HG03175 (cell line): Measurements from ENCODE around the gene CCNC.

Source experiments
- ATAC-seq: cut with Tn5 transposase; IDR thresholded peaks from one replicate; pipeline ENCODE4 v1.9.1; 2021; ENCODE audit warnings: mild to moderate bottlenecking, moderate library complexity; ENCODE audit not compliant: unreplicated experiment

Gene CCNC

DNA sequence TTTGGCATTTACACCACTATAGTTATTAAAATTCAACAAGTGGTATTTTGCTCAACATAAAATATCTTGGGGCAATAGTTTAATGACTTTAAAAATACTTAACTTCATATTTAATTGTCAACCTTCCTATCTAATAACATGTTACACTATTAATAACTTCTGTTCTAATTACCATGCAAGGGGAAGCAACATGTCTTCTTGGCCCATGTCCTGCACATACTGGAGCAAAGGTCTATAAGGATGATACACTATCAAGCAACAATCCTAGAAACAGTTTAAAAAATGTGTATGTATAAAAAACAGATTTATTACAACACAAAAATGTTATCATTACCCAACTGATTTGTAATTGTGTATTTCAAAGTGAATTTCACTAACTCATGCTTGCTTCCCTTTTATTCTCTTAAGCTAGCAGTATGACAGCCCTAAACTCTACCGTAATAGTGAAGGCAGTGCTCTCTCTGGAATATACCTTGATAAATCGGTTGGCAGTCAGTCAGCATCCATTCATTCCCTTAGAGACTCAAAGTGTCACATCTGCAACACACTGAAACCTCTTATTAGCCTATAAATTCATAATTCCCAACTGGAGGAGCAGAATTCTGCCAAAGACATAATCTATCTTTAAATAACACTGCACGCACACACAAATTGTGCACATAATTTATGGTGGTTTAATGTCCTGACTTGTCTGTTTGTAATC lies 18.3 kb downstream of the CCNC start:
- ATAC-seq, result no peak

DNA sequence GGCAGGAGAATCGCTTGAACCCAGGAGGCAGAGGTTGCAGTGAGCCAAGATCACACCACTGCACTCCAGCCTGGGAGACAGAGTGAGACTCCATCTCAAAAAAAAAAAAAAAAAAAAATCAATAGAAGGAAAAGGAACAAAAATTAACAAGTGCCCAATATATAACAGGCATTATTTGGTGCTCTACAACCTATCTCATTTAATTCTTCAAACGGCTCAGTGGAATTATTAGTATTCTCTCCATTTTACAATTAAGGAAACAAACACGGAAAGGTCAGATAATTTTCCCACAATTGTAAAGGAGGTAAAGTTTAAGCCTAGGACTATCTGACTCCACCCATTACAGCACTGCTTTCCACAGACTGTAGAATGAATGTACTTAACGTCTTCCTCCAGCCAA lies 19.8 kb downstream of the CCNC start:
- no peak for ATAC-seq

DNA sequence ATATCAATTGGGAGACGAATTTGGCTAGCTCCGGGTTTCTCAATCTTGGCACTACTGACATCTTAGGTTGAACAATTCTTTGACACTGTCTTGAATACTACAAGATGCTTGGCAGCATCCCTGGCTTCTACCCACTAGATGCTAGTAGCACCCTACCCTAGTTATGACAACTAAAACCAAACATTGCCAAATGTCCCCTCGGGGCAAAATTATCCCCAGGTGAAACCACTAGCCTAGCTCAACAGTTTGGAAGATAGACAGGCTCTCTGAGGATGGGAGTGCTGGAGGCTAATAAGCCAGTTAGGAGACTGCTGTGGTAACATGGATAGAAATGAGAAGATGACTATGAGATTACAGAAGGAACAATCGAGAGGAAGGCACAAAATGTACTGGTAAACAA lies 20.9 kb downstream of the CCNC start:
- no peak for ATAC-seq

DNA sequence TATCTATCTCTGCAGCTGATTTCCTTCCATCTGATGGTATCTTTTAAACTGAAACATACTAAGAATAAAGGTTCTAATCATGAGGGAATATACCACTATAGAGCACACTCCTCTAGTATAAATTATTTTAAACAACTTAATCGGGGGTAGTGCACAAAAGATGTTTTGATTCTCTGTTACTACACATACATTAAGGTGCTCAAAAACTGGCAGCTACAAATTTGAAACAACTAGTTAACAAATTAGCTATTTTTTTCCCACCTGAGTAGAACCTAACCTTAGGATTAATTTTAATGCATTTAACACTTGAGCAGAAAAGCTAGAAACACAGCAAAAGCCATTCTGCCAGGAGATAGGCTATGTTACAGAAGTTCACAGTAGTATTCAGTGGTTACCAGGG lies 23.0 kb downstream of the CCNC start:
- ATAC-seq, result no peak

DNA sequence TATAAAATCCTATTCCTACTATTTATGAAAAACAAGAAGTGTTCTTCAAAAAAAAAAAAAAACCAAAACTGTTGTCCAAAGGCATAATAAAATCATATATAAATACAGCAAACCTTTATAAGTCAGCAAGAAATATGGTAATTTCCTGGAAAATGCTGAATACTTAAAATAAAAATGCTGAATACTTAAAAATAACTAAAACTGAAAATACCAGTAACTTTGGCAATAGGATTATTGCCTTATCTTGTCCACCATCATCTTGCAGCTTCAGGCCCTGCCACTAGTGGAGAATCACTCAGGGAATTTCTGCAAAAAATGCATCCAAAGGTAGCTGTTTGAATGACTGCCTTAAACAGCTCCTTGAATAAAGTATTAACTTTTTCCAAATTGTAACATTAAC lies 24.5 kb downstream of the CCNC start:
- no peak for ATAC-seq

DNA sequence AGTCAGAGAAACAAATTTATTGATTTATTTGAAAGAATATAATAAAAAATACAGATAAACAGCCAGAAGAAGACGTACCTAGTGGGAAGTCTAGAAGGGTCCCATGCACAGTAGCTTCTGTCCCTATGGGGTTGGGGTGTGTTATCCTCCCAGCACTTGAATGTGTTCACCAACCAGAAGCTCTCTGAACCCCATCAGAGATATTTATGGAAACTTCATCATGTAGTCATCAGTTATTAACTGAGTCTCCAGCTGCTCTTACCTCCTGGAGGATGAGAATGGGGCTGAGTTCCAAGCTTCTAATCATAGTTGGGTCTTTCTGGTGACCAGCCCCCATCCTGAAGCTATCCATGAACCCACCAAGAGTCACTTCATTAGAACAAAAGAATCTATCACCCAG lies 37.8 kb downstream of the CCNC start:
- ATAC-seq, result no peak

DNA sequence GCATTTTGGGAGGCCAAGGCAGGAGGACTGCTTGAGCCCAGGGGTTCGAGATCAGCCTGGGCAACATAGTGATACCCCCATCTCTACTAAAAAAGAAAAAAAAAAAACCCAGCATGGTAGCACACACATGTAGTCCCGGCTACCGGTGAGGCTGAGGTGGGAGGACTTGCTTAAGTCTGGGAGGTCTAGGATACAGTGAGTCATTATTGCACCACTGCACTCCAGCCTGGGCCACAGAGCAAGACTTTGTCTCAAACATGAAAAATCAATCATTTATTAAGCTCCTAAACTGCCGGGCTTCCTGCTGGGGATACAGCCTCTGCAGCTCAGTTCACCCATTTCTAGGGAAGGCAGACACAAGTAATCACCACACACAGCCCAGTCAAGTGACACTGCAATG lies 45.9 kb downstream of the CCNC start:
- ATAC-seq, result no peak

DNA sequence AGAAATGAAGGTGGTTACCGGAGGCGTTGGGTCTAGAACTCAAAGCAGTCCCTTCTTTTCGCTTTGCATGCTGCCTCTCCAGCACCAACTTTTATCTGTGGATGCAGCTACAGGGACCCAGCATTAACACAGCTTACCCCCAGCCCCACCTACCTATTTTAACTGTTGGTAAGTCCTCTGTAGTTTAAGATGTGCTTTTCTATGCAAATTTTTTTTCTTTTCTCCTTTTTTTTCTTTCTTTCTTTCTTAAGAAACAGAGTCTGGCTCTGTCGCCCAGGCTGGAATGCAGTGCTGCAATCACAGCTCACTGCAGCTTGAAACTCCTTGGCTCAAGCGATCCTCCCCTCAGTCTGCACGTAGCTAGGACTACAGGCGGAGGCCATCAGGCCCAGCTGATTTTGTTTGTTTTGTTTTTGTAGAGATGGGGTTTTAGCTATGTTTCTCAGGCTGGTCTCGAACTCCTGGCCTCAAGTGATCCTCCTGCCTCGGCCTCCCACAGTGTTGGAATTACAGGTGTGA lies 46.8 kb downstream of the CCNC start:
- peak; percentile 21 for ATAC-seq

DNA sequence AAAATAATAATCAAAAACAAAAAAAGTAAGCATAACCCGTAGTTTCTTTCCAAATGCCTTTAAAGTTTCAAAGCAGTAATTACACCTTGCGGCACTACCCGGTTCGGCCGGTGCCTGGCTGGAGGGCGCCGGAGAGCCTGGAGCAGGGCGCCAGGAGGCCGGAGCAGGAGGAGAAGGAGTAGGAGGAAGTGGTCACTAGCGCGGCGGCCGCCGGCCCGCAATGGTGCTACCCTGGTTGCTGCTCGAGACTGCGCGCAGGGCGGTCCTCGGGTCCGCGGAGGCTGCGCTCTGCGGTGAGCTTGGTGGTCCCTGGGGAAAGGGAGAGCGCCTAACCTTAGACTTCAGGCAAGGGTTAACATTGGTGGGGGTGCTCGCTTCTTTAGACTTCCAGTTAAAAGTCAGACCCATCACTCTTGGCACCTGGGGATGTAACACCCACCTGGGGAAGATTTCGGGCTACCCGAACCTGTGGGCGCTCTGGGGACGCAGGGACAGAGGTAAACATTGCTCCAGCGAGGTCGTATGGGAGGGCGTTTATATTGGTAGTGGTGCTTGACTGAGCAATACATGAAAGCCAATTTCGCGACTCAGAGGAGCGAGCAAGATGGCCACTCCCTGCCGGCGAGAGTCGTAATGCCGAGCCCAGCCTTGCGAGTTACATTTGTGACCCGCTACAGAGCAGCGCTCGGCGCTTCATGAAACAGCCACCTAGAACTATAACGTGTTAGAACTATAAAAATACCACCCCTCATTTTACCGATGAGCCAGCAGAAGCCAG lies 47.4 kb downstream of the CCNC start:
- ATAC-seq, result peak; percentile 97

DNA sequence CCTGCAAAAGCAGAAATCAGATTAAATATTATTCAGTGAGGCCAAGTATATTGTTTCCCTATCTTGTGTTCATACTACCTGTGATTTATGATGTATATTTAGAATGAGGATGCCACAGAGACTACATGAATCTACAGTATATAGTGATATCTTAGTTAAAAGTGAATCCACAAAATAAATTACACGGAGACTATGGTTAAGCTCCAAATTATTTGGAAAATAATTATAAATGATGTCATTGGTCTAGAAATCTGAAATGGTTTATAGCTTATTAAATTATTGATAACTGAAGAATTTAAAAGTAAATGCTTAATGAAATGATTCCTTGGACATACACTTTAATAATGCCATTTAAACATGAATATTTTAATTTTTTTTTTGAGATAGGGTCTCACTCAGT lies 49.0 kb downstream of the CCNC start:
- ATAC-seq, result no peak

DNA sequence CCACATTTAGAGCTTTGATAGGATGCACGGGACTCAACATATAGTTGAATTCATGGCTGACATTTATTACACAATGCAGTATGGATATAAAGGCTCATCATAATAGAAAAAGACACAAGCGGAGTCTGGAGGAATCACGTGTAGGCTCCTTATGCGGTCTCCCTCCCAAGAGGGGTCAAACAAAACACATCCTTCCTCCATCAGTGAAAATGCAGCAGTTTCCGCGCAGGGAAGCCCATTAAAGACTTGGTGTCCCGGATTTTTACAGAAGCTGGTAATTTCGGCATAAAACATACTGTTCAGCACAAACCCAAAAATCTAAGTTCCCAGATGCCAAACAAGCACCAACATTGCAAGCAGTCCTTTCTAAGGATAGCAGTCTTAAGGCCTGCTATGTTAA lies 54.4 kb downstream of the CCNC start:
- ATAC-seq, result no peak

DNA sequence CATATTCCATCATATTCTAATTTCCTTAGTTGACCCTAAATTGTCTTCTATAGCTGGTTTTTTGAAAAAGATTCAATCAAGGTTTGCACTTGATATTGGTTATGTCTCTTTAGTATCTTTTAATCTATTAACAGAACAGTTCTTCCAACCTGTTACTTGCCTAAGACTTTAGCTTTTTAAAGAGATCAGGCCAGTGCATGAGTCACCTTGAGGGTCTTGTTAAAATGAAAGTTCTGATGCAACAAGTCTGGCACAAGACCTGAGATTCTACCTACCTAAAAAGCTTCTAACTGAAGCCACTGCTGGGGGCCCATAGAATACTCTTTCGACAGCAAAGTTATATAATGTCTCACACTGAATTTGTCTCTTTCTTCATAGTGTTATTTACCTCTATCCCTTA lies 56.4 kb downstream of the CCNC start:
- ATAC-seq, result no peak

DNA sequence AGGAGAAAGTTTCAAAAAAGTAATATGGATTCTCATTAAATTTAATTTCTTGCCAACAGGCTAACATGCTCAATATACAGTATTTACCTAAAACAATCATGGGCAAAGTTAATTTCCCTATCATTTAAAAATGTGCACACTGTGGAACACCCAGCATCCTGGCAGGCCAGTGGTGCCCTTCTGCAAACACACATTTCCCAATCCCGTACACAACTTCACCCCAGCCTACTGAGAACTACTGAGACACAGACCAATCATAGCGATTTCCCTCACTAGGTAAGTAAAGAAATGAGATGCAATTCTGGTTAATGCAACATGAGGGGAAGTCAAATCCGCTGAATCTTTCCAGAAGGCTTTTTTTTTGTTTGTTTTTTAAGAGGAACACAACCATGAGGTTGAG lies 60.8 kb downstream of the CCNC start:
- ATAC-seq, result no peak

DNA sequence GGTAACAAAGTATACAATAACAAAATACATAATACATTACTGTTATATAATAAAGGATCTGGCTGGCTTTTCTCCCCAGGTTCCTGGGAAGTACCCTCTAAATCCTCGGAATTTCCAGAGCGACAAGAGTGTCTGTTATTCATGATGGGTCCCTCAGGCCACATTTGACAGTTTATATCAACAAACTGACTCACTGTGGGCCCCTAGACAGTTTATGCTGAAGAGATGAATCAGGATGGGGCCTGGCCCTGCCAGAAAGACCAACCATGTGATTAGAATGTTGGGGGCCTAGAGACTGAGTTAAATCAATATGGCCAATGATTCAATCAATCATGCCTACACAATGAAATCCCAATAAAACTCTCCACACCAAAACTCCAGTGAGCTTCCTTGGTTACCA lies 66.7 kb downstream of the CCNC start:
- no peak for ATAC-seq

DNA sequence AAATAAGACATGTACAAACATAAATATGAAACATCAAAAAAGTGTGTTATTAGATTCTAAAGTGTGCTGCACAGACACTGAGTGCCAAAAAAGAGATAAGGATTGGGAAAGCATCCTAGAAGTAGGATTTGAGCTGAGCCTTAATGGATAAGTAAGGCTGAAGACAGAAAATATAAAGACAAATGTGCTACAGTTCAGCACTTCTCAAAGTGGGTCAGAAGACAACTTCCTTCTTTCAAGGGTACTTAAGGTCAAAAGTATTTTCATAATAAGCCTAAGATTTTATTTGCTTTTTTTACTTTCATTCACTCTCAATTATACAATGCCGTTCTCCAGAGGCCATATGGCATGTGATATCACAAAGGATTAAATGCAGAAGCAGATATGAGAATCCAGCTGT lies 70.0 kb downstream of the CCNC start:
- ATAC-seq, result no peak

DNA sequence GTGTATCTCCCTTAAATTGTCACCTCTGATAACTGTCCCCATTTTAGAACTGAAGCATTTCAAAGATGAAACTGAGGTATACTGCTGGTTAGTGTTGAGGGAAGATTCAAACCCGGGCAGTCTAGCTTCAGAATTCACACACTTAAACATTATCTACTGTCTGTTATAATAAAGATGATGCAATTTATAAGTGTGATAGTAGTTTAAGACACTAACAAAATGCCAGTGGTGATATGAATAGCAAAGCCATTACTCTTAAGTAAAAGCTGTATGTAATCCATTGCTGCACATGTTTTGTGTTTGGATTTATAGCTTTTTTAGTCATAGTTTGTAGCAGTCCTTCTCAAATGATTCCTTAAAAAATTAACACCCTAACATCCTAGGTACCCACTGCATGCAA lies 73.0 kb downstream of the CCNC start:
- ATAC-seq, result no peak
